Fibroblast of the conjunctiva (primary cell): Measurements from ENCODE around the gene PLCB4.
A peak's percentile ranks its signal among the peaks of the same experiment; 100 is the strongest.

Experiments used
- DNase-seq: peaks from one replicate; pipeline ENCODE4 v3.0.0-alpha.2; 2010; ENCODE audit warnings: low read depth

PLCB4 gene

GRCh38 chr20:9453201-9453600 is 384.3 kb downstream of the PLCB4 start:
- no peak for DNase-seq

GRCh38 chr20:9454791-9455190 is 385.9 kb downstream of the PLCB4 start:
- no peak for DNase-seq

- no peak for DNase-seq
These were observed 388.2 kb downstream of the PLCB4 start for GRCh38 chr20:9457136-9457535.

- peak; percentile 10 for DNase-seq
These were observed 389.4 kb downstream of the PLCB4 start for GRCh38 chr20:9458138-9458796.

- peak; percentile 26 for DNase-seq
These were observed 391.6 kb downstream of the PLCB4 start for GRCh38 chr20:9460518-9460917.

- no peak for DNase-seq
These were observed 399.1 kb downstream of the PLCB4 start for GRCh38 chr20:9467995-9468394.

- DNase-seq, result no peak
These were observed 406.0 kb downstream of the PLCB4 start for GRCh38 chr20:9474835-9475415.

GRCh38 chr20:9475456-9475855 is 406.6 kb downstream of the PLCB4 start:
- no peak for DNase-seq

GRCh38 chr20:9476174-9476573 is 407.3 kb downstream of the PLCB4 start:
- DNase-seq, result no peak

GRCh38 chr20:9476637-9477036 is 407.8 kb downstream of the PLCB4 start:
- no peak for DNase-seq

- no peak for DNase-seq
These were observed 409.9 kb downstream of the PLCB4 start for GRCh38 chr20:9478771-9479170.

GRCh38 chr20:9480066-9480465 is 411.2 kb downstream of the PLCB4 start:
- DNase-seq, result no peak

GRCh38 chr20:9482180-9482579 is 413.3 kb downstream of the PLCB4 start:
- no peak for DNase-seq

GRCh38 chr20:9483131-9483530 is 414.2 kb downstream of the PLCB4 start:
- DNase-seq, result no peak

- DNase-seq, result no peak
These were observed 416.9 kb downstream of the PLCB4 start for GRCh38 chr20:9485614-9486340.

- DNase-seq, result no peak
These were observed 418.3 kb downstream of the PLCB4 start for GRCh38 chr20:9487231-9487630.

- DNase-seq, result no peak
These were observed 419.2 kb downstream of the PLCB4 start for GRCh38 chr20:9488063-9488462.

- no peak for DNase-seq
These were observed 421.3 kb downstream of the PLCB4 start for GRCh38 chr20:9490161-9490560.

GRCh38 chr20:9490631-9491030 is 421.7 kb downstream of the PLCB4 start:
- no peak for DNase-seq

GRCh38 chr20:9491324-9491723 is 422.4 kb downstream of the PLCB4 start:
- DNase-seq, result no peak

- DNase-seq, result peak; percentile 2
These were observed 423.2 kb downstream of the PLCB4 start for GRCh38 chr20:9492067-9492466.

- DNase-seq, result no peak
These were observed 424.9 kb downstream of the PLCB4 start for GRCh38 chr20:9493803-9494202.

- DNase-seq, result no peak
These were observed 426.8 kb downstream of the PLCB4 start for GRCh38 chr20:9495701-9496100.
